GM10266 (cell line): ENCODE measurements around the gene LSM7.

Source experiments
- DNase-seq: peaks from one replicate; pipeline ENCODE4 v3.0.0; 2012; ENCODE audit errors: extremely low spot score
- CTCF ChIP-seq: IDR thresholded peaks from 2 replicates; pipeline ENCODE4 v1.5.1; 2012; ENCODE audit warnings: mild to moderate bottlenecking, low read depth; ENCODE audit not compliant: control insufficient read depth, insufficient read depth; ENCODE audit errors: missing control alignments

Gene LSM7

GRCh38 chr19:2305452-2306280, 22.7 kb downstream of the LSM7 start:
- DNase-seq = no peak
- no peak for TF ChIP-seq CTCF

GRCh38 chr19:2303211-2303798, 25.1 kb downstream of the LSM7 start:
- no peak for TF ChIP-seq CTCF
- DNase-seq = no peak

GRCh38 chr19:2302319-2303210, 25.8 kb downstream of the LSM7 start:
- no peak for DNase-seq

GRCh38 chr19:2300533-2300932, 27.9 kb downstream of the LSM7 start:
- TF ChIP-seq CTCF = no peak

More at GRCh38 chr19:2302319-2303210, 25.8 kb downstream of the LSM7 start:
- TF ChIP-seq CTCF = no peak

GRCh38 chr19:2296141-2296540, 32.2 kb downstream of the LSM7 start:
- no peak for DNase-seq
- TF ChIP-seq CTCF = no peak

More at GRCh38 chr19:2300533-2300932, 27.9 kb downstream of the LSM7 start:
- DNase-seq = no peak

GRCh38 chr19:2294687-2295335, 33.6 kb downstream of the LSM7 start:
- no peak for TF ChIP-seq CTCF
- no peak for DNase-seq
